ENCODE data around the gene JPT1.

The JPT1 gene

DNA sequence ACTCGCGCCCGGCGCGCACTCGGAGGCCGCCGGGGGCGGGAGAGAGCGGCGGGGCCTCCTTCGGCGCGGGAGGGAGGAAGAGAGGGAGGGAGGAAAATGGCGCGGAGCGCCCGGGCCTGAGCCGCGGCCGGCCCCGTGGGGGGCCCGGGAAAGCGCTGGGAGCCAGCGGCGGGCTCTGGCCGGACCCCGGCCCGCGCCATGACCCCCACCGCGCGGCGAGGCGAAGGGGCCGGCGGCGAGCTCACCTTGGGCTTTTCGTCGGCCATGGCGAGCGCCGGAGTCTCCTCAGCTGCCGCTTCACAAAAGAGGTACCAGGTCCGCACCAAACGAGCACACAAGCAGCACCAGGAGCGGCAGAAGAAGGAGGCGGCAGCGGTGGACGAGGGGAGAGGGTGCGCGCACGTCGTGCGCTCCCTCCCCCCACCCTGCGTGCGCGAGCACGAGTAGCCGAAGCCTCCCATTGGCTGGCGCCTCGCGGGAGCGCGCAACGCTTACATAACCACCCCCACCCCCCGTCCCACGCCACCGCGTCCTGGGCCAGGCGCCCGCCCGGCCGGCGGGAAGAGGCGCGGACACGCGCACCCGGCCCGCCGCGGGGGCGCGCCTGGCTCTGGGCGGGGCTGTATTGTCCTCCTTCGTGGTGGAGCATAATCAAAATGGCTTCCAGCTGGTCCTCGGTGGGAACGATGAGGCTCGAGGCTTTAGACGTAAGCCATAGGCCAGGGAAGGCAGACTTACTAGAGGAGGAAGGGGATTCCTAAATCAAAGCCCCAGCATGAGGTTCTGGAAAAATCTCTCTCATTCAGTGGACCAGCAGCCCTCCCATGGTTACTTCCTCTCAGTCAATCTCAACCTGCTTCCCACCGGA is 28.5 kb upstream of the JPT1 start, which contains the start of gene SUMO2:
Gene SUMO2 (minus strand): TSS at position 391 of the 868 bp plus-strand sequence. CDS start 125 bp downstream, at position 266.
- peak within 1 kb of the TSS; percentile 95 for H3K27ac ChIP-seq (ENCODE audit: extremely low read depth, low read depth, low read length)
- ChIA-PET CTCF (interaction anchor here (0.6 to 2.5 kb wide), 4 partner anchors 20 to 248 kb away, joined by 3 to 13 read pairs (median 4); no protein-coding TSS in a partner anchor), POLR2A (interaction anchor here (0.5 to 1.9 kb wide), 12 partner anchors 9 to 223 kb away, joined by 3 to 14 read pairs (median 4); partner anchors contain the start of genes GRB2, JPT1, MIF4GD and SLC25A19)
- H3K4me3 ChIP-seq (ENCODE audit: low read depth, low read length) = peak within 1 kb of the TSS; percentile 56
- H3K36me3 ChIP-seq (ENCODE audit: control insufficient read depth in 2 of 2, insufficient read depth in 1 of 2, low read length in 2 of 2) = peaks cover 30 to 35% of the 10 kb centered on the region in 2 experiments
- H3K4me1 ChIP-seq (ENCODE audit: control insufficient read depth, insufficient read depth, low read length) = peaks cover 5% of the 10 kb centered on the region; the same call in 1 of the 2 replicates
- no peaks in the 10 kb centered on the region for H3K9me3 ChIP-seq (ENCODE audit: control insufficient read depth, insufficient read depth, low read depth, low read length)
- TF ChIP-seq SP7 (tag by site-specific recombination; IDR thresholded peaks at IDR 0.05) (no peak), ZNF324 (tag by site-specific recombination; IDR thresholded peaks at IDR 0.05) (0 out of 2 replicates have a peak, but pooled peaks have one; percentile 32), YY1 (tag by site-specific recombination; IDR thresholded peaks at IDR 0.05) (peak; percentile 58), ZNF24 (tag by site-specific recombination; IDR thresholded peaks at IDR 0.05) (no peak), ZFHX2 (tag by site-specific recombination; conservative IDR thresholded peaks at IDR 0.05) (peak; percentile 53), BCL11B (tag by site-specific recombination; IDR thresholded peaks at IDR 0.05; ENCODE audit: low read depth) (no peak), GLIS1 (tag by site-specific recombination; IDR thresholded peaks at IDR 0.05) (peak; percentile 60), SP3 (tag by site-specific recombination; IDR thresholded peaks at IDR 0.05) (peak; percentile 43; the same call in 1 of the 2 replicates), HOXC10 (CRISPR knock-in tag; IDR thresholded peaks at IDR 0.05) (0 out of 2 replicates have a peak, but pooled peaks have one; percentile 63), ZNF416 (tag by site-specific recombination; IDR thresholded peaks at IDR 0.05) (no peak), ZNF610 (tag by site-specific recombination; IDR thresholded peaks at IDR 0.05; ENCODE audit: borderline replicate concordance) (peak; percentile 97), YY2 (tag by site-specific recombination; IDR thresholded peaks at IDR 0.05) (peak; percentile 45; the same call in 1 of the 2 replicates), ZNF596 (tag by site-specific recombination; IDR thresholded peaks at IDR 0.05) (0 out of 2 replicates have a peak, but pooled peaks have one; percentile 31)
- TF ChIP-seq, protein P1, sequence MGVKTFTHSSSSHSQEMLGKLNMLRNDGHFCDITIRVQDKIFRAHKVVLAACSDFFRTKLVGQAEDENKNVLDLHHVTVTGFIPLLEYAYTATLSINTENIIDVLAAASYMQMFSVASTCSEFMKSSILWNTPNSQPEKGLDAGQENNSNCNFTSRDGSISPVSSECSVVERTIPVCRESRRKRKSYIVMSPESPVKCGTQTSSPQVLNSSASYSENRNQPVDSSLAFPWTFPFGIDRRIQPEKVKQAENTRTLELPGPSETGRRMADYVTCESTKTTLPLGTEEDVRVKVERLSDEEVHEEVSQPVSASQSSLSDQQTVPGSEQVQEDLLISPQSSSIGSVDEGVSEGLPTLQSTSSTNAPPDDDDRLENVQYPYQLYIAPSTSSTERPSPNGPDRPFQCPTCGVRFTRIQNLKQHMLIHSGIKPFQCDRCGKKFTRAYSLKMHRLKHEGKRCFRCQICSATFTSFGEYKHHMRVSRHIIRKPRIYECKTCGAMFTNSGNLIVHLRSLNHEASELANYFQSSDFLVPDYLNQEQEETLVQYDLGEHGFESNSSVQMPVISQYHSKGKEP (tag by site-specific recombination; IDR thresholded peaks at IDR 0.05) = 0 out of 2 replicates have a peak, but pooled peaks have one; percentile 11
- TF ChIP-seq, protein P2, sequence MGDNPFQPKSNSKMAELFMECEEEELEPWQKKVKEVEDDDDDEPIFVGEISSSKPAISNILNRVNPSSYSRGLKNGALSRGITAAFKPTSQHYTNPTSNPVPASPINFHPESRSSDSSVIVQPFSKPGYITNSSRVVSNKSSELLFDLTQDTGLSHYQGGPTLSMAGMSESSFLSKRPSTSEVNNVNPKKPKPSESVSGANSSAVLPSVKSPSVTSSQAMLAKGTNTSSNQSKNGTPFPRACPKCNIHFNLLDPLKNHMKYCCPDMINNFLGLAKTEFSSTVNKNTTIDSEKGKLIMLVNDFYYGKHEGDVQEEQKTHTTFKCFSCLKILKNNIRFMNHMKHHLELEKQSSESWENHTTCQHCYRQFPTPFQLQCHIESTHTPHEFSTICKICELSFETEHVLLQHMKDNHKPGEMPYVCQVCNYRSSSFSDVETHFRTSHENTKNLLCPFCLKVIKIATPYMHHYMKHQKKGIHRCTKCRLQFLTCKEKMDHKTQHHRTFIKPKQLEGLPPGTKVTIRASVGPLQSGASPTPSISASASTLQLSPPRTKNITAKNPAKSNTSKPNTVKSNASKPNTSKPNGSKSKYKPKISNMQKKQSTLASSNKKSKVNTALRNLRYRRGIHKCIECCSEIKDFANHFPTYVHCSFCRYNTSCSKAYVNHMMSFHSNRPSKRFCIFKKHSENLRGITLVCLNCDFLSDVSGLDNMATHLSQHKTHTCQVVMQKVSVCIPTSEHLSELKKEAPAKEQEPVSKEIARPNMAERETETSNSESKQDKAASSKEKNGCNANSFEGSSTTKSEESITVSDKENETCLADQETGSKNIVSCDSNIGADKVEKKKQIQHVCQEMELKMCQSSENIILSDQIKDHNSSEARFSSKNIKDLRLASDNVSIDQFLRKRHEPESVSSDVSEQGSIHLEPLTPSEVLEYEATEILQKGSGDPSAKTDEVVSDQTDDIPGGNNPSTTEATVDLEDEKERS (tag by site-specific recombination; IDR thresholded peaks at IDR 0.05) = no peak
- TF ChIP-seq, protein P3, sequence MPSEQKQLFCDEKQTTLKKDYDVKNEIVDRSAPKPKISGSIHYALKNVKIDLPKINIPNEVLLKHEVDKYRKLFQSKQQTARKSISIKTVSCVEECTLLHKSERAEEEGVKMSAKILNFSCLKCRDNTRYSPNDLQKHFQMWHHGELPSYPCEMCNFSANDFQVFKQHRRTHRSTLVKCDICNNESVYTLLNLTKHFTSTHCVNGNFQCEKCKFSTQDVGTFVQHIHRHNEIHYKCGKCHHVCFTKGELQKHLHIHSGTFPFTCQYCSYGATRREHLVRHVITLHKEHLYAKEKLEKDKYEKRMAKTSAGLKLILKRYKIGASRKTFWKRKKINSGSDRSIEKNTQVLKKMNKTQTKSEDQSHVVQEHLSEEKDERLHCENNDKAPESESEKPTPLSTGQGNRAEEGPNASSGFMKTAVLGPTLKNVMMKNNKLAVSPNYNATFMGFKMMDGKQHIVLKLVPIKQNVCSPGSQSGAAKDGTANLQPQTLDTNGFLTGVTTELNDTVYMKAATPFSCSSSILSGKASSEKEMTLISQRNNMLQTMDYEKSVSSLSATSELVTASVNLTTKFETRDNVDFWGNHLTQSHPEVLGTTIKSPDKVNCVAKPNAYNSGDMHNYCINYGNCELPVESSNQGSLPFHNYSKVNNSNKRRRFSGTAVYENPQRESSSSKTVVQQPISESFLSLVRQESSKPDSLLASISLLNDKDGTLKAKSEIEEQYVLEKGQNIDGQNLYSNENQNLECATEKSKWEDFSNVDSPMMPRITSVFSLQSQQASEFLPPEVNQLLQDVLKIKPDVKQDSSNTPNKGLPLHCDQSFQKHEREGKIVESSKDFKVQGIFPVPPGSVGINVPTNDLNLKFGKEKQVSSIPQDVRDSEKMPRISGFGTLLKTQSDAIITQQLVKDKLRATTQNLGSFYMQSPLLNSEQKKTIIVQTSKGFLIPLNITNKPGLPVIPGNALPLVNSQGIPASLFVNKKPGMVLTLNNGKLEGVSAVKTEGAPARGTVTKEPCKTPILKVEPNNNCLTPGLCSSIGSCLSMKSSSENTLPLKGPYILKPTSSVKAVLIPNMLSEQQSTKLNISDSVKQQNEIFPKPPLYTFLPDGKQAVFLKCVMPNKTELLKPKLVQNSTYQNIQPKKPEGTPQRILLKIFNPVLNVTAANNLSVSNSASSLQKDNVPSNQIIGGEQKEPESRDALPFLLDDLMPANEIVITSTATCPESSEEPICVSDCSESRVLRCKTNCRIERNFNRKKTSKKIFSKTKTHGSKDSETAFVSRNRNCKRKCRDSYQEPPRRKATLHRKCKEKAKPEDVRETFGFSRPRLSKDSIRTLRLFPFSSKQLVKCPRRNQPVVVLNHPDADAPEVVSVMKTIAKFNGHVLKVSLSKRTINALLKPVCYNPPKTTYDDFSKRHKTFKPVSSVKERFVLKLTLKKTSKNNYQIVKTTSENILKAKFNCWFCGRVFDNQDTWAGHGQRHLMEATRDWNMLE (tag by site-specific recombination; conservative IDR thresholded peaks at IDR 0.05; ENCODE audit: low read depth) = 0 out of 2 replicates have a peak, but pooled peaks have one; percentile 16
- TF ChIP-seq, protein P4, sequence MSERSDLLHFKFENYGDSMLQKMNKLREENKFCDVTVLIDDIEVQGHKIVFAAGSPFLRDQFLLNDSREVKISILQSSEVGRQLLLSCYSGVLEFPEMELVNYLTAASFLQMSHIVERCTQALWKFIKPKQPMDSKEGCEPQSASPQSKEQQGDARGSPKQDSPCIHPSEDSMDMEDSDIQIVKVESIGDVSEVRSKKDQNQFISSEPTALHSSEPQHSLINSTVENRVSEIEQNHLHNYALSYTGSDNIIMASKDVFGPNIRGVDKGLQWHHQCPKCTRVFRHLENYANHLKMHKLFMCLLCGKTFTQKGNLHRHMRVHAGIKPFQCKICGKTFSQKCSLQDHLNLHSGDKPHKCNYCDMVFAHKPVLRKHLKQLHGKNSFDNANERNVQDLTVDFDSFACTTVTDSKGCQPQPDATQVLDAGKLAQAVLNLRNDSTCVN (tag by site-specific recombination; optimal IDR thresholded peaks at IDR 0.05) = peak; percentile 98
- TF ChIP-seq, protein P5, sequence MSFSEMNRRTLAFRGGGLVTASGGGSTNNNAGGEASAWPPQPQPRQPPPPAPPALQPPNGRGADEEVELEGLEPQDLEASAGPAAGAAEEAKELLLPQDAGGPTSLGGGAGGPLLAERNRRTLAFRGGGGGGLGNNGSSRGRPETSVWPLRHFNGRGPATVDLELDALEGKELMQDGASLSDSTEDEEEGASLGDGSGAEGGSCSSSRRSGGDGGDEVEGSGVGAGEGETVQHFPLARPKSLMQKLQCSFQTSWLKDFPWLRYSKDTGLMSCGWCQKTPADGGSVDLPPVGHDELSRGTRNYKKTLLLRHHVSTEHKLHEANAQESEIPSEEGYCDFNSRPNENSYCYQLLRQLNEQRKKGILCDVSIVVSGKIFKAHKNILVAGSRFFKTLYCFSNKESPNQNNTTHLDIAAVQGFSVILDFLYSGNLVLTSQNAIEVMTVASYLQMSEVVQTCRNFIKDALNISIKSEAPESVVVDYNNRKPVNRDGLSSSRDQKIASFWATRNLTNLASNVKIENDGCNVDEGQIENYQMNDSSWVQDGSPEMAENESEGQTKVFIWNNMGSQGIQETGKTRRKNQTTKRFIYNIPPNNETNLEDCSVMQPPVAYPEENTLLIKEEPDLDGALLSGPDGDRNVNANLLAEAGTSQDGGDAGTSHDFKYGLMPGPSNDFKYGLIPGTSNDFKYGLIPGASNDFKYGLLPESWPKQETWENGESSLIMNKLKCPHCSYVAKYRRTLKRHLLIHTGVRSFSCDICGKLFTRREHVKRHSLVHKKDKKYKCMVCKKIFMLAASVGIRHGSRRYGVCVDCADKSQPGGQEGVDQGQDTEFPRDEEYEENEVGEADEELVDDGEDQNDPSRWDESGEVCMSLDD (tag by site-specific recombination; IDR thresholded peaks at IDR 0.05) = no peak
- TF ChIP-seq, protein P6, sequence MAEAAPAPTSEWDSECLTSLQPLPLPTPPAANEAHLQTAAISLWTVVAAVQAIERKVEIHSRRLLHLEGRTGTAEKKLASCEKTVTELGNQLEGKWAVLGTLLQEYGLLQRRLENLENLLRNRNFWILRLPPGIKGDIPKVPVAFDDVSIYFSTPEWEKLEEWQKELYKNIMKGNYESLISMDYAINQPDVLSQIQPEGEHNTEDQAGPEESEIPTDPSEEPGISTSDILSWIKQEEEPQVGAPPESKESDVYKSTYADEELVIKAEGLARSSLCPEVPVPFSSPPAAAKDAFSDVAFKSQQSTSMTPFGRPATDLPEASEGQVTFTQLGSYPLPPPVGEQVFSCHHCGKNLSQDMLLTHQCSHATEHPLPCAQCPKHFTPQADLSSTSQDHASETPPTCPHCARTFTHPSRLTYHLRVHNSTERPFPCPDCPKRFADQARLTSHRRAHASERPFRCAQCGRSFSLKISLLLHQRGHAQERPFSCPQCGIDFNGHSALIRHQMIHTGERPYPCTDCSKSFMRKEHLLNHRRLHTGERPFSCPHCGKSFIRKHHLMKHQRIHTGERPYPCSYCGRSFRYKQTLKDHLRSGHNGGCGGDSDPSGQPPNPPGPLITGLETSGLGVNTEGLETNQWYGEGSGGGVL (tag by site-specific recombination; IDR thresholded peaks at IDR 0.05) = peak; percentile 78

Measured in HEK293 (cell line).